ENCODE measurements around the gene ITGB1.

- TF ChIP-seq CTCF (IDR thresholded peaks at IDR 0.05) (no peak), POLR2A (IDR thresholded peaks at IDR 0.05) (no peak)
Observed at GRCh38 chr10:32970910-32971309, 12.9 kb upstream of the ITGB1 start.
